ENCODE measurements around the gene PRSS21. TPM values are rescaled to one million over a fixed set of nuclear protein-coding genes. Genes with fewer than 3 reads are reported as not detected.

The PRSS21 gene
- total RNA-seq, 4 donors from 2014 or later = 1.5 TPM; not detected in 3

DNA sequence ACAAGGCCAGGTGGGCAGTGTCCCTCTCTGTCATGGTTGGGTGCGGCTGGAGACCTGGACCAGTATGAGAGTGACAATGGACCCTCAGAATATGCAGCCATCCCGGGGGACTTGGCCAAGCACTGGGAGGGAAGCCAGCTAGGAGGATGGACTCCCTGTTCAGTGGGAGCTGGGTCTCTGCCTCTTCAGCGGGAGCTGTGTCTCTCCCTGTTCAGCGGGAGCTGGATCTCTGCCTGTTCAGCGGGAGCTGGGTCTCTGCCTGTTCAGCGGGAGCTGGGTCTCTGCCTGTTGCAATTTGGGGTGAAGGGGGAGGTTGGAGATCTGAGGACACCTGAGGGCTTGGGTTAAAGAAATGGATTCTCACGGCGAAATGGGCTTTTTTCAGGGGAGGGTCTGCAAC, 25.9 kb upstream of the PRSS21 start:
- Histone ChIP-seq H3K36me3 (no peaks in the 10 kb centered on the region), H3K27ac (no peak overlapping the region), H3K9me3 (no peaks in the 10 kb centered on the region), H3K4me3 (no peak overlapping the region), H3K4me1 (peaks cover 0 to 15% (median 6%) of the 10 kb centered on the region in 3 donors), H3K27me3 (peaks cover 0 to 69% (median 7%) of the 10 kb centered on the region in 4 donors)
- WGBS, 2 donors = 57 to 83% methylated on average over 2 to 6 of the region's 8 CpGs
- DNase-seq = no peak
- intact Hi-C loops (cut with DNase I) = no loop called here
- TF ChIP-seq POLR2A (IDR thresholded peaks at IDR 0.05) = no peak

DNA sequence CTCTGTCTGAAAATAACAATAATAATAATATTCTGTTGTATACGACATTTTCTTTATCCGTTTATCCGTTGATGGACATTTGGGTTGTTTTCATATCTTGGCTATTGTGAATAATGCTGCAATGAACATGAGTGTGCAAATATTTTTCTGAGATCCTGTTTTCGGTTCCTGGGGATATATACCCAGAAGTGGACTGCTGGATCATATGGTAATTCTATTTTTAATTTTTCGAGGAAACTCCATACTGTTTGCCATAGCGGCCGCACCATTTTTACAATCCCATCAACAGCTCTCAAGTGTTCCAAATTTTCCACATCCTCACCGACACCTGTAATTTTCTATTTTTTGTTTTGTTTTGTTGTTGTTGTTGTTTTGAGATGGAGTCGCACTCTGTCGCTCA, 24.1 kb upstream of the PRSS21 start:
- DNase-seq = no peak
- H3K9me3 ChIP-seq = no peaks in the 10 kb centered on the region
- TF ChIP-seq, protein P1, sequence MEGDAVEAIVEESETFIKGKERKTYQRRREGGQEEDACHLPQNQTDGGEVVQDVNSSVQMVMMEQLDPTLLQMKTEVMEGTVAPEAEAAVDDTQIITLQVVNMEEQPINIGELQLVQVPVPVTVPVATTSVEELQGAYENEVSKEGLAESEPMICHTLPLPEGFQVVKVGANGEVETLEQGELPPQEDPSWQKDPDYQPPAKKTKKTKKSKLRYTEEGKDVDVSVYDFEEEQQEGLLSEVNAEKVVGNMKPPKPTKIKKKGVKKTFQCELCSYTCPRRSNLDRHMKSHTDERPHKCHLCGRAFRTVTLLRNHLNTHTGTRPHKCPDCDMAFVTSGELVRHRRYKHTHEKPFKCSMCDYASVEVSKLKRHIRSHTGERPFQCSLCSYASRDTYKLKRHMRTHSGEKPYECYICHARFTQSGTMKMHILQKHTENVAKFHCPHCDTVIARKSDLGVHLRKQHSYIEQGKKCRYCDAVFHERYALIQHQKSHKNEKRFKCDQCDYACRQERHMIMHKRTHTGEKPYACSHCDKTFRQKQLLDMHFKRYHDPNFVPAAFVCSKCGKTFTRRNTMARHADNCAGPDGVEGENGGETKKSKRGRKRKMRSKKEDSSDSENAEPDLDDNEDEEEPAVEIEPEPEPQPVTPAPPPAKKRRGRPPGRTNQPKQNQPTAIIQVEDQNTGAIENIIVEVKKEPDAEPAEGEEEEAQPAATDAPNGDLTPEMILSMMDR (IDR thresholded peaks at IDR 0.05) = no peak
- TF ChIP-seq POLR2A (IDR thresholded peaks at IDR 0.05) = no peak
- H3K36me3 ChIP-seq = no peaks in the 10 kb centered on the region
- no peak overlapping the region for H3K27ac ChIP-seq
- 77 to 91% methylated on average over 10 of the region's 10 CpGs for WGBS, 2 donors
- peaks cover 0 to 12% (median 6%) of the 10 kb centered on the region in 3 donors for H3K4me1 ChIP-seq
- no peak overlapping the region for H3K4me3 ChIP-seq
- H3K27me3 ChIP-seq = peaks cover 0 to 65% (median 0%) of the 10 kb centered on the region in 4 donors
- intact Hi-C loops (cut with DNase I) = no loop called here

DNA sequence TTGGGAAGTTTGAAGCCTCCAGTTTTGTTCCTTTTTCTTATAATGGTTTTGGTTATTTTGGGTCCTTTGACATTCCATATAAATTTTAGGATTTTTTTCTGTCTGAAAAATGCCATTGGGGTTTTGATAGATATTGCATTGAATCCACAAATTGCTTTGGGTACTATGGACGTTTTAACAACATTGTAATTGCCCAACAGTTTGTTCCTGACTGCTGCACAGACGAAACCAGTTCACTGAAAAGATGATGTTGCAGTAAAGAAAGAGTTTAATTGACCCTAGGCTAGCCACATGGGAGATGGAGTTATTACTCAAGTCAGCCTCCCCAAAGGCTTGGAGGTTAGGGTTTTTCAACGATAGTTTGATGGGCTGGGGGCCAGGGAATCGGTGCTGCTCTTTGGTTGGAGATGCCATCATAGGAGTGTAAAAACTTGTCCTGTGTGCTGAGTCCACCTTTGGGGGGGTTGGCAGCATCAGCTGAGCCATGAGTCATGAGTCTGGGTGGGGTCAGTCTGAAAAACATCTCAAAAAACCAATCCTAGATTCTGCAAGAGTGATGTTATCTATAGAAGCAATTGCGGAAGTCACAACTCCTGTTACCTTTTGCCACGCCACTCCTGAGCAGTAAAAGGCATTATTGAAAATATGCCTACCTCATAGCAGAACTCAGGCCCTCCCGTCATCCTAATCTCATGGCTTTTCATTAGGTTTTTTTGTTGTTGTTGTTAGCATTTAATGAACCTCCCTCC, 21.5 kb upstream of the PRSS21 start:
- Histone ChIP-seq H3K27ac (no peak overlapping the region), H3K4me3 (no peak overlapping the region), H3K9me3 (no peaks in the 10 kb centered on the region), H3K36me3 (no peaks in the 10 kb centered on the region), H3K27me3 (peaks cover 0 to 57% (median 0%) of the 10 kb centered on the region in 4 donors), H3K4me1 (peaks cover 0 to 12% (median 6%) of the 10 kb centered on the region in 3 donors)
- DNase-seq = no peak
- TF ChIP-seq, protein P1 (IDR thresholded peaks at IDR 0.05) = no peak
- TF ChIP-seq POLR2A (IDR thresholded peaks at IDR 0.05) = no peak
- intact Hi-C loops (cut with DNase I) = no loop called here
- 49 to 50% methylated on average over 7 of the region's 7 CpGs for WGBS, 2 donors

DNA sequence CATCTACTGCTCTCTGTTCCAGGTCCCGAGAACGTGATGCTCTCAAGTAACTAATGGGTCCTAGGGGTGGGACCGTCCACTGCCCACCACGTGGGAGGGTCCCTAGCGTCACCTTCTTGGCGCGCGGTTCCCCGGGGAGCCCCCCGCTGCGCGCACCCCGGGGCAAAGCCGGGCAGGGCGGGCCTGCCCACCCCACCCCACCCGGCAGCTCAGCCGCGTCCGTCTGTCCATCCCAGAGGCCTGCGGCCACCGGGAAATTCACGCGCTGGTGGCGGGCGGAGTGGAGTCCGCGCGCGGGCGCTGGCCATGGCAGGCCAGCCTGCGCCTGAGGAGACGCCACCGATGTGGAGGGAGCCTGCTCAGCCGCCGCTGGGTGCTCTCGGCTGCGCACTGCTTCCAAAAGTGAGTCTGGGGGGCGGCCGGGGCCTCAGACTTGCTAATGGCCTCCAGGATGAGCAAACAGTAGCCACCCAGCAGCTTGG, 18.3 kb upstream of the PRSS21 start:
- Histone ChIP-seq H3K4me3 (no peak overlapping the region), H3K9me3 (peaks cover 0 to 6% (median 3%) of the 10 kb centered on the region in 3 donors), H3K36me3 (no peaks in the 10 kb centered on the region), H3K27ac (no peak overlapping the region), H3K27me3 (peaks cover 0 to 38% (median 0%) of the 10 kb centered on the region in 4 donors), H3K4me1 (peaks cover 0 to 12% (median 6%) of the 10 kb centered on the region in 3 donors)
- no peak for DNase-seq
- TF ChIP-seq POLR2A (IDR thresholded peaks at IDR 0.05) = no peak
- TF ChIP-seq, protein P1 (IDR thresholded peaks at IDR 0.05) = no peak
- intact Hi-C loops (cut with DNase I) = no loop called here
- 79% methylated on average over 4 of the region's 39 CpGs; no CpG with 5 or more reads in 1 of the 2 donors for WGBS, 2 donors

DNA sequence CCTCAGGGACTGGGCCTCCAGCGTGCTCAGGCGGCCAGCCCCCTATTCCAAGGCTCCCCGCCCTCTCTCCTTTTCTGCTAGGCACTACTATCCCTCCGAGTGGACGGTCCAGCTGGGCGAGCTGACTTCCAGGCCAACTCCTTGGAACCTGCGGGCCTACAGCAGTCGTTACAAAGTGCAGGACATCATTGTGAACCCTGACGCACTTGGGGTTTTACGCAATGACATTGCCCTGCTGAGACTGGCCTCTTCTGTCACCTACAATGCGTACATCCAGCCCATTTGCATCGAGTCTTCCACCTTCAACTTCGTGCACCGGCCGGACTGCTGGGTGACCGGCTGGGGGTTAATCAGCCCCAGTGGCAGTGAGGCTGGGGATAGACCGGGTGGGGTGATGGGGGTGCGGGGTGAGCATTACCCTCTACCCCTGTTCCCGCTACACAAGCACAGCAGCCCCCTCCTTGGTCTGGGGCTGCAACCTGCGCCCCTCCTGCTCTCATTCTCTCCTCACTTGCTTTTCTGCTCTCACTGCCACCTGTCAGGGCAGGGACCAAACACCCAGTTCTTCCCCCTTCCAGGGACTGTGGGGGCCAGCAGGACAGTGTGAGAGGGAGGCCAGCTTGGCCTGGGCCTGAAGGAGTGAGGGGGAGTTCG, 17.7 kb upstream of the PRSS21 start:
- Histone ChIP-seq H3K27ac (no peak overlapping the region), H3K36me3 (no peaks in the 10 kb centered on the region), H3K4me1 (peaks cover 0 to 6% (median 2%) of the 10 kb centered on the region in 3 donors), H3K27me3 (peaks cover 0 to 34% (median 0%) of the 10 kb centered on the region in 4 donors), H3K9me3 (peaks cover 0 to 12% (median 9%) of the 10 kb centered on the region in 3 donors), H3K4me3 (no peak overlapping the region)
- TF ChIP-seq, protein P1 (IDR thresholded peaks at IDR 0.05) = no peak
- TF ChIP-seq POLR2A (IDR thresholded peaks at IDR 0.05) = no peak
- intact Hi-C loops (cut with DNase I) = no loop called here
- WGBS, 2 donors = 86% methylated on average over 17 to 18 of the region's 21 CpGs
- DNase-seq = no peak
